ENCODE measurements around the gene UBE2J2.

The UBE2J2 gene

GRCh38 chr1:1259540-1259939 is 14.1 kb downstream of the UBE2J2 start:
- in situ Hi-C loops (cut with MboI; ENCODE audit: low sequenced_read_pairs) = no loop called here

GRCh38 chr1:1259119-1259488 is 14.6 kb downstream of the UBE2J2 start:
- in situ Hi-C loops (cut with MboI; ENCODE audit: low sequenced_read_pairs) = no loop called here

DNA sequence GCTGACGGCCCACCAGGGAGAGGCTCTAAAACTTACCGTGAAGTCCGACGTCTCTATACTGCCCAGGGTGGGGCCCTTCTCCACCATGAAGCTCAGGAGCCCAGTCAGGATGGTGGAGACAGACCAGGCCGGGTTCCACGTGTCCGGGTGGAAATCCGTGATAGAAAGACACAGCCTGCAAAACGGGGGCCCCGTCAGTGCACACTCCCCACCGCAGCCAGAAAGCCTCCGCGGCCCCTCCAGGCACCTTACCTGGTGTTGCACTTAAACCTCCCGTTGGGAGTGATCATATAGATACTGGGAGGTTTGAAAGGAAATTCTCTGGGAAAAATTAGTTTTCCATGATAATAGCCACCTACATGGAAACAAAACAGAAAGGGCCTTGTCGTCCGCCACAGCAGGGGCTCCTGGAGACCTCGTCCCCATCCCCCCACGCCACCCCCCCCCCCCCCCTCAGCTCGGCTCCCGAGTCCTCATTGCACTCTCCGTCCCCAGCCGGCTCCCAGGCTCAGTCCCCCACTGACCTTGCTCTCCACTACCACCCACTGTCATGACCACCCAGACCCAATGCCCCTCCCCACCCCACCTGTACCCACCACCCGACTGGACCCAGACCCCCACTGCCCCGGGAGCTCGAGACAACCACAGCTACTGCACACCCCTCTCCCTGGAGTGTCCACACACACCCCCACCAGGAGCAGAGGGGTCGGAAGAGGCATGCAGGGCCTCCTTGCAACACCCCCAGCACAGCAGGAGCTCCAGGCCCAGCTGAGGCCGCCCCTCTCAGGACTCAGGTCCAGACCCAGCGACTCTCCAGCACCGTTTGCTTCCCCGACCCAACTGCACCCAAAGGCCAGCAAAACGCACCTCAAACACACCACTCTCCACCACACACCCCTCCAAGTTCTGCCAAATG is 16.4 kb downstream of the UBE2J2 start:
- in situ Hi-C loops (cut with MboI; ENCODE audit: low sequenced_read_pairs) = no loop called here

- in situ Hi-C loops (cut with MboI; ENCODE audit: low sequenced_read_pairs) = no loop called here
These were observed 18.0 kb downstream of the UBE2J2 start for GRCh38 chr1:1255611-1256010.

GRCh38 chr1:1255078-1255477 is 18.6 kb downstream of the UBE2J2 start:
- in situ Hi-C loops (cut with MboI; ENCODE audit: low sequenced_read_pairs) = no loop called here

DNA sequence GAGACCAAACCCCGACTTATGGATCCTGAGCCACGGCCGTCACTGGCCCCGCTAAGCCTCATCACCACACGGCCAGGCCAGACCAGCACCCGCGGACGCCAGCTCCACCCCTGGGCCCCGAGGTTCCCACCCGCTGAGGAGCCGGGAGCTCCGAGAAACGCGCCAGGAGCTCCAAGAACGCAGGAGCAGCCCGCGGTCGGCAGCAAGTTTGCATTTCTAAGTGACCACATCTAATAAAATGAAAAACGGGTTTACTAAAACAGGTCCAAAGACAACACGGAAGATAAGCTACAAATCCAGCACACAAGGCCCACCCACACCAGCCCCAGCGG is 19.0 kb downstream of the UBE2J2 start:
- in situ Hi-C loops (cut with MboI; ENCODE audit: low sequenced_read_pairs) = no loop called here

GRCh38 chr1:1253972-1254666 is 19.5 kb downstream of the UBE2J2 start:
- in situ Hi-C loops (cut with MboI; ENCODE audit: low sequenced_read_pairs) = no loop called here

GRCh38 chr1:1253314-1253713 is 20.3 kb downstream of the UBE2J2 start:
- in situ Hi-C loops (cut with MboI; ENCODE audit: low sequenced_read_pairs) = no loop called here

- in situ Hi-C loops (cut with MboI; ENCODE audit: low sequenced_read_pairs) = no loop called here
These were observed 22.8 kb downstream of the UBE2J2 start for GRCh38 chr1:1250786-1251284.

DNA sequence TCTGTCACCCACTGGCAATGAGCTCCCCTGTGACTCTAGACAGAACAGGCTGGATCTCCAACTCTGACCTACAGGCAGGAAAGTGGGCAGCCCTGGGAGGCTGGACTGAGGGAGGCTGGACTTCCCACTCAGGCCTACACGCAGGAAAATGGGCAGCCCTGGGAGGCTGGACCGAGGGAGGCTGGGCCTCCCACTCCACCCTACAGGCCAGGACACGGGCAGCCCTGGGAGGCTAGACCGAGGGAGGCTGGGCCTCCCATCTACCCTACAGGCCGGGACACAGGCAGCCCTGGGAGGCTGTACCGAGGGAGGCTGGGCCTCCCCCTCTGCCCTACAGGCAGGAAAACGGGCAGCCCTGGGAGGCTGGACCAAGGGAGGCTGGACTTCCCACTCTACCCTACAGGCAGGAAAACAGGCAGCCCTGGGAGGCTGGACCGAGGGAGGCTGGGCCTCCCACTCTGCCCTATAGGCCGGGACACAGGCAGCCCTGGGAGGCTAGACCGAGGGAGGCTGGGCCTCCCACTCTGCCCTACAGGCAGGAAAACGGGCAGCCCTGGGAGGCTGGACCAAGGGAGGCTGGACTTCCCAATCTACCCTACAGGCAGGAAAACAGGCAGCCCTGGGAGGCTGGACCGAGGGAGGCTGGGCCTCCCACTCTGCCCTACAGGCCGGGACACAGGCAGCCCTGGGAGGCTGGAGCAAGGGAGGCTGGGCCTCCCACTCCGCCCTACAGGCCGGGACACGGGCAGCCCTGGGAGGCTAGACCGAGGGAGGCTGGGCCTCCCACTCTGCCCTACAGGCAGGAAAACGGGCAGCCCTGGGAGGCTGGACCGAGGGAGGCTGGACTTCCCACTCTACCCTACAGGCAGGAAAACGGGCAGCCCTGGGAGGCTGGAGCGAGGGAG is 25.4 kb downstream of the UBE2J2 start:
- in situ Hi-C loops (cut with MboI; ENCODE audit: low sequenced_read_pairs) = loop anchor here (25.0 kb wide), 1 partner anchor 111 kb away; no protein-coding TSS in a partner anchor

DNA sequence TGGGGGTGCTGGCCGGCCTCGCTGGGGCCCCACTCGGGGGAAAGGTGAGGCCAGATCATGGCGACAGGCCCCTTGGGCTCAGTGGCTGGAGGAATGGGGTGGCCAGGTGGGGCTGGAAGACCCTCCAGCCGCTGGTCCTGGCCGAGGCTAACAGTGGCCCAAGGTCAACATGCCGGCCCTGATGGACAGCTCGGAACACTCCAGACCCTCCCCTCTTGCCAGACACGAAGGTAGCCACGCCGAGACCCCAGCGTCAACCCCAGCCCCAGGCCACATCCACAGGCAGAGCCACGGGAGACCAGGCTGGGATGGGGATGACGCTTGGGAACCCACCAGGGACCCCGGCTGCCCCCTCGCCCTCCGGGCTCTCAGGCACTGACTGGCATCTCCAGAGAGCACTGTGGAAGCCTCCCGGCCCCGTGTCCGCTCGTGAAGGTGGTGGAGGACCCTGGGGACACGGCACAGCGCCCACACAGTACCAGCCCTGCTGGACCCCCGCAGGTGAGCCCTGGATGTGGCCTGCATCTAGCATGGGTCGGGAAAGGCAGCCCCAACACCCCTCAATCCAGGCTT is 26.2 kb downstream of the UBE2J2 start:
- in situ Hi-C loops (cut with MboI; ENCODE audit: low sequenced_read_pairs) = loop anchor here (25.0 kb wide), 1 partner anchor 110 kb away; no protein-coding TSS in a partner anchor

GRCh38 chr1:1246577-1247340 is 26.9 kb downstream of the UBE2J2 start, which contains the start of gene C1QTNF12:
TSS of gene C1QTNF12 (minus strand) at chr1:1246722. CDS start at chr1:1246690, 32 bp downstream.
- in situ Hi-C loops (cut with MboI; ENCODE audit: low sequenced_read_pairs) = loop anchor here (25.0 kb wide), 1 partner anchor 109 kb away; no protein-coding TSS in a partner anchor

DNA sequence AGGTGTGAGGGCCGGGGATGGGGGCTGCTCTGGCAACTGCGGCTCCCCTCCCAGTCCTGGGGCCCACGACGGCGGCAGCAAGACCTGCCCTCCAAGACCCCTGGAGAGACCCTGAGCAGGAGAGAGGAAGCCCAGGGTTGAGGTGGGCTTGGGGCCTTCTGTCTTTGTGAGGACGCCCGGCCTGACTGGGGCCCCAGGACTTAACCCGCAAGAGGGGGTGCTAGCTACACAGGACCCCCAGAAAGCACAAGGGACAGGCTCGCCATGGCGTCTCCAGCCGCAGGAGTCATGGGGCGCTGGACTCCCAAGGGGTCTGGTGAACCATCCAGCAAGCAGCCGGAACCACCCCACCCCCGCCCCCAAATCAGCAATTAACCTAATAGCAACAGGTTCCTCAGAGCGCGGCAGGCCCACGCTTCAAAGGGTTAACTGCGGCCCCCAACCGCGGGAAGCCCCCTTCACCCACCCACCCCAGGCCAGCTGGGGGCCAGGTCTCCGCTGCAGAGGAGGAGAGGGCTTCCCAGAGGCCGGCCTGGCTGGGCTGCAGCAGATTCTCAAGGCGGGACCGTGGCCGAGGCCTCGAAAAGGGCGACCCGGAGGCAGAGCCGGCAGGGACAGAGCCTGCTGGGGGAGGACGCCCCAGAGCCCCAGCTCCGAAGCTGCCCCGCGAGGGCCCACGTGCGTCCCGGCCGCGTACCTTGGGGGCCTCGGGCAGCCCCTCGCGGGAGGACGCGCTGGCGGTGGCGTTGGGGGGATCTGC is 27.7 kb downstream of the UBE2J2 start:
- in situ Hi-C loops (cut with MboI; ENCODE audit: low sequenced_read_pairs) = loop anchor here (25.0 kb wide), 1 partner anchor 109 kb away; no protein-coding TSS in a partner anchor

- in situ Hi-C loops (cut with MboI; ENCODE audit: low sequenced_read_pairs) = loop anchor here (25.0 kb wide), 1 partner anchor 108 kb away; no protein-coding TSS in a partner anchor
These were observed 28.4 kb downstream of the UBE2J2 start for GRCh38 chr1:1245178-1245816.

GRCh38 chr1:1244192-1244811 is 29.4 kb downstream of the UBE2J2 start:
- in situ Hi-C loops (cut with MboI; ENCODE audit: low sequenced_read_pairs) = loop anchor here (25.0 kb wide), 1 partner anchor 107 kb away; no protein-coding TSS in a partner anchor

DNA sequence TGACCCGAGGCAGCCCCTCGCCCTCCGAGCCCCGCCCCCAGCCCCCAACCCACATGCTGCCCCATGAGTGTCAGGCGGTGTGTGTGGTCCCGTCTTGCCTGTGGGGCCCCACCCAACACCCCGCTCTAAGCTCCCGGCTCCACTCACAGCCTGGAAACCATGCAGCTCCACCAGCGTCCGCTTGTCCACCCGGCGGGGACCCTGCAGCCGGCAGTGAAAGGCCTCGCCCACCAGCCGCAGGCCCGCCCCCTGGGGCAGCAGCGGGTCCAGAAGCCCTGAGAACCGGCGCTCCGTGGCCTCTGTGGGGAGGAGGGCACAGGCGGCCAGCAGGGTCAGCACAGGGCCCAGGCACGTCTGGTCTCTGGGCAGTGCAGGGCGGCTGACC is 29.9 kb downstream of the UBE2J2 start:
- in situ Hi-C loops (cut with MboI; ENCODE audit: low sequenced_read_pairs) = loop anchor here (25.0 kb wide), 1 partner anchor 106 kb away; no protein-coding TSS in a partner anchor

DNA sequence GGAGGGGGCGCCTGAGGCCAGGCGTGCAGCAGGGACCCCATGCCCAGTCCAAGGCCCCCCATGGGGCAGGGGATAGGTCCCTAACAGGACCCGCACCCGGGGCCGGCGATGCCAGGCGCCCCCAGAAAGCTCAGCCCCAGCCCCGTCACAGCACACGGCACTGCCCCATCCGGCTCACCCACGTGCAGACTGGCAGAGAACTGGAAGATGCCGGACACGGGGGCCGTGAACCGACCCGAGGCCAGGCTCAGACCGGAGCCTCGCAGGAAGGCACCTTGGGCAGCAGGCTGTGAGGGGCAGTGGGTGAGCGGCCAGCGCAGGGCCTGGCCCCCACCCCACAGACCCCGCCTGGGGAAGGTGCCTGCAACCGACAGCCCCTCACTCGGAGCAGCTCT is 30.4 kb downstream of the UBE2J2 start:
- in situ Hi-C loops (cut with MboI; ENCODE audit: low sequenced_read_pairs) = loop anchor here (25.0 kb wide), 1 partner anchor 106 kb away; no protein-coding TSS in a partner anchor
